ENCODE measurements around the gene EPHA6.

EPHA6 gene

DNA sequence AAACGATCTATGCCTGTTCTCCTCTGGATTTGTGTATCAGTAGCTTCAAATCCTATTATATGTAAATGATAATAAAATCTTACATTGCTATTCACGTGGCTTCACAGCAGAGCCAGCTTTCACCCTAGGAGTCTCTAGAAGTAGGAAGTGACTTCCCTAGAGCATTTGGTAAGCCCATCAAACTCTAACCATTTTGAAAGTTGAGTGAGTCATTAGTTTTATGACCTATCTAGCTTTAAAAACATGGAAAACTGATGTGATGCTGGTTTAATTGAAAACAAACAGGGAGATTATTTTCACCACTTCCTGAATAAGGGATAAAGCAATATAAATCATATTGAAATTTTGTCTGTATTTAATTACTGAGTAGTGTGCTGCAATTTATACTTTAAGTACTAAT is 275.2 kb downstream of the EPHA6 start:
- TF ChIP-seq CTCF (IDR thresholded peaks at IDR 0.05; ENCODE audit: low read length, missing control alignments): no peak
- no peak for DNase-seq (ENCODE audit: low read depth)
- H3K4me3 ChIP-seq (replicated peaks; ENCODE audit: low read depth, low read length): no peak overlapping the region

DNA sequence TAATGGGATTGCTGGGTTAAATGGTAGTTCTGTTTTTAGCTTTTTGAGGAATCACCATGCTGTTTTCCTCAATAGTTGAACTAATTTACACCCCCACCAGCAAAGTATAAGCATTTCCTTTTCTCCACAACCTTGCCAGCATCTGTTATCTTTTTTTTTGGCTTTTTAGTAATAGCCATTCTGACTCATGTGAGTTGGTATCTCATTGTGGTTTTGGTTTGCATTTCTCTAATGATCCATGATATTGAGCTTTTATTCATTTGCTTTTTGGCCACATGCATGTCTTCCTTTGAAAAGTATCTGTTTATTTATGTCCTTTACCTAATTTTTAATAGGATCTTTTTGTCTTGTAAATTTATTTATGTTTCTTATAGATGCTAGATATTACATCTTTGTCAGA is 288.2 kb downstream of the EPHA6 start:
- DNase-seq (ENCODE audit: low read depth): no peak
- no peak for TF ChIP-seq CTCF (IDR thresholded peaks at IDR 0.05; ENCODE audit: low read length, missing control alignments)
- no peak overlapping the region for H3K4me3 ChIP-seq (replicated peaks; ENCODE audit: low read depth, low read length)

DNA sequence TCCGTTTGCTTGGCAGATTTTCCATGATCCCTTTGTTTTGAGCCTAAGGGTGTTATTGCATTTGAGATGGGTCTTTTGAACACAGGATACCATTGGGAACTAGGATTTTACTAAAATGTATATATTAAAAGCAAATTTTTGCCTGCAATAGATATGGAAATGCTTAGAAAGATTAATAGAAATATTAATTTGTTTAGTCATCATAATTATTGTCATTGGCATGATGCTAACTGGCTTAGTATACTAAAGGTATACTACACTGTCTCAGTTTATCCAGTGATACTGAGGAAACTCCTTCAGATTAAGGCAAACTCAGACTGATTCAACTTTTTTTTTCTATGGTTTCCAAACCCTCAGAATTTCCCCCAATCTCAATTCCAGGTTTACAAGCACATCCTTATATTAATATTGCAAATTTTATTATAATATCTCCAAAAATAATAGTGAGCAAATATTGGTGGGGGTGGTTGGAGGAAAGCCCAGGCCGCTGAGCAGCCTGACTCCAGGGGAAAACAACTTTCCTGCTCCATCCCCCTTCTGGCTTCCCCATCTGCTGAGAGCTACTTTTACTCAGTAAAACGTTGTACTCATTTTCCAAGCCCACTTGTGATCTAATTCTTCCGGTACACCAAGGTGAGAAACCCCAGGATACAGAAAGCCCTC is 291.7 kb downstream of the EPHA6 start:
- no peak for TF ChIP-seq CTCF (IDR thresholded peaks at IDR 0.05; ENCODE audit: low read length, missing control alignments)
- DNase-seq (ENCODE audit: low read depth): no peak
- H3K4me3 ChIP-seq (replicated peaks; ENCODE audit: low read depth, low read length): no peak overlapping the region

GRCh38 chr3:97106652-97106989 is 292.2 kb downstream of the EPHA6 start:
- no peak for TF ChIP-seq CTCF (IDR thresholded peaks at IDR 0.05; ENCODE audit: low read length, missing control alignments)
- no peak for DNase-seq (ENCODE audit: low read depth)
- no peak overlapping the region for H3K4me3 ChIP-seq (replicated peaks; ENCODE audit: low read depth, low read length)

- no peak for DNase-seq (ENCODE audit: low read depth)
- no peak overlapping the region for H3K4me3 ChIP-seq (replicated peaks; ENCODE audit: low read depth, low read length)
- TF ChIP-seq CTCF (IDR thresholded peaks at IDR 0.05; ENCODE audit: low read length, missing control alignments): no peak
These were observed 293.7 kb downstream of the EPHA6 start for GRCh38 chr3:97108136-97108535.

DNA sequence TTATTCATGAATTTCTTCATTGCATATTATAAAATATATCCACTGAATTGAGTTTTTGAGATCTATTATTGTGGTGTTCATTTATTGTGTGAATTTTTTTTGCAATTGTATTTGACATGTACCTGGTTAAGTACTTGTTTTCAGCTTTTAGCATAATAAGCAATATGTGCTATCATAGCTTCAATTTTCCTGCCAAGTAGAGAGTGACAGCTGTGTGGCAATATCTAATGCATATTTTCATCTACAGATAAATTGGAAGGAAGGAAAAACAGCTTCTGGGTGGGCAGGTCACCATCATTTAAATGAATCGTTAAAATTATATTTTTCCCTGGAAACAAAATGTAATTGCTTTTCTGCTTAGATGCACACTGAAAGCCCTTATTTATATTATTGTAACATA is 296.9 kb downstream of the EPHA6 start:
- H3K4me3 ChIP-seq (replicated peaks; ENCODE audit: low read depth, low read length): no peak overlapping the region
- TF ChIP-seq CTCF (IDR thresholded peaks at IDR 0.05; ENCODE audit: low read length, missing control alignments): no peak
- DNase-seq (ENCODE audit: low read depth): no peak

- H3K4me3 ChIP-seq (replicated peaks; ENCODE audit: low read depth, low read length): no peak overlapping the region
- DNase-seq (ENCODE audit: low read depth): no peak
- no peak for TF ChIP-seq CTCF (IDR thresholded peaks at IDR 0.05; ENCODE audit: low read length, missing control alignments)
These were observed 307.0 kb downstream of the EPHA6 start for GRCh38 chr3:97121386-97121785.

Data from fibroblast of pulmonary artery (primary cell).